GM21423 (cell line): ENCODE results near the gene LPP.

Experiments
- ATAC-seq: cut with Tn5 transposase; IDR thresholded peaks from one replicate; pipeline ENCODE4 v1.9.1; 2021; ENCODE audit warnings: mild to moderate bottlenecking, moderate library complexity; ENCODE audit not compliant: unreplicated experiment

LPP gene

DNA sequence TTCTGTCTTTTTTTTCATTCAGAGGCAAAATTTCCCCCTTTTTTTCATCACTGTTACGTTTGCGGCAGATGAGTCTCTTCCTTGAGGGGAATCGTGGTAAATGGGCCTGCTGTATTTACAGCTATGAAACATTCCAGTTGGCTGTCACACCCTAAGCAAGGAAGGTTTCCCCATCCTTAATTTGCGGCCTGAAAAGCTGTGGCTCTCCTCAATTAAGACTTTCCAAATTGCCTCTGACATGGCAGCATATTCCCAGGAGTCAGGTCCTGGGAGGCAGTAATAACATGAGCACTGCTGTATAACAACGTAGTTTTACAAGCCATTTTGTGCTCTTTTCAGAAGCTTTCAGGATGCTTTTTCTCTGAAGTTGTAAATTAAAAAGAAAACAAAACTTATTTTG, 420.9 kb downstream of the LPP start:
- no peak for ATAC-seq

DNA sequence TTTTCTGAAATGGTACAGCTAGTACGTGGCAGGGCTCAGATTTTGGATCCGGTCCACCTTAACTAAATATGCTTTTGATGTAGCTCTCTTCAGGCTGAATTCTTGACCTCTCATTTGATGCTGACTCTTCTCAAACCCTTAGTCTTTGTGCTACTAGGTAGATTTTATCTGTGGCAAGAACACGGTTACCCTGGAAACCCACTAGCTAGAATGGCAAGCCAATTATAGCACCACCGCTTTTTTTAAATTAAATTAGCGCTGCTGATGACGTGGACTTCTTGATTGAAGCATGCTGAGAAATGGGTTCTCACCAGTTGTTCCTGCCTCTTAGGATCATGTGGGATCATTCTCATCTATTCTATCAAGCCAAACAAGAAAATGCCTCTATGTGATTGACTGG, 421.5 kb downstream of the LPP start:
- ATAC-seq: no peak

- no peak for ATAC-seq
These were observed 423.6 kb downstream of the LPP start for GRCh38 chr3:188577539-188577938.

GRCh38 chr3:188578576-188579363, 424.8 kb downstream of the LPP start:
- no peak for ATAC-seq

GRCh38 chr3:188580223-188580622, 426.3 kb downstream of the LPP start:
- no peak for ATAC-seq

DNA sequence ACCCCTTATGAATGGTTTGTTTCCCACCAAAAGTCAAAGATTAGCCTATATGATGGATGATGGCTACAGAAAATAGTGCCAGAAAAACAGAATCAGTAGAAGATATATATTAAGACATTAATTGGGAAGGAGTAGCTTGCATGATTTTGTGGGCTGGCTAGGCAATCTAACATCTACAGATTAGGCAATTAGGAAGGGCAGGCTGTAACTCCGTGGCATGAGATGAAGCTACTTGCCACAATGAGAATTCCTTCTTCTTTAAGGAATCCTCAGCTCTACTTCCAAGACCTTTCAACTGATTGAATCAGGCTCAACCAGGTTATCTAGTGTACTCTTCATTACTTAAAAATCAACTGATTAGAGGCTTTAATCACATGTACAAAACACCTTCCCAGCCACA, 426.7 kb downstream of the LPP start:
- no peak for ATAC-seq

DNA sequence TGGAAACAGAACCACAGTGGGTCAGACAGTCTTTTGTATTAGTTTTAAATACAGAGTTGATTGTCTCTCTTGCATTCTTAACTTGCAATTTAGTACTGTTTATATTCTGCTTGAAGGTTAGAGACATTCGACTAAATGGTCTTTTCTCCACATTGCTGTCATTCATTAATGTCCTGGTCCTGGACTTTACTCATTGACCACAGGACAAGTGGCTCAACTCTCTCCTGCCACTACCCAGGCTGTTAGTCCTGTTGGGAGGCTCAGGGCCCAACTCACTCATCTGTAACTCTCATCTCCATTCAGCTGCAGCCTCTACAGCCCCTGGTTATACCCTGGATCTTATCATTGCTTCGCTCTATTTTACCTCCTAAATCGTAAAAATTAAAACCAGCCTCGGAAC, 427.4 kb downstream of the LPP start:
- ATAC-seq: no peak

DNA sequence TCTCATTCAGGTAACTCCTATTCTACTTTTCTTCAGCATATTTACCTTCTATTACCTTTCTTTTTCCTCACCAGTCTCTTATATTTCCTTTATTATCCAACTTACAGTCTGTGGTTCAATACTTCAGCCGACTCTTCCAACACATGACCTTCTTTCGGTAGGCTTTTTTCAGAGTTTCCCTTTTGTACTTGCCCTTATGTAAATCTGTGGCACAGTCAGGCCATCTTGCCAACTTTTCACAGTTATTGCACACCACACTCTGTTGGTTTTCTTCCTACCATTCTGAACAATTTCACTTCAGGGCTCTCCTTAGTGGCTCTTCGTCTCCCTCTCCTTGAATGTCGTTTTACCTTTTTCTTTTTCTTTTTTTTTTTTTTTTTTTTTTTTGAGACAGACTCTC, 427.8 kb downstream of the LPP start:
- ATAC-seq: no peak

DNA sequence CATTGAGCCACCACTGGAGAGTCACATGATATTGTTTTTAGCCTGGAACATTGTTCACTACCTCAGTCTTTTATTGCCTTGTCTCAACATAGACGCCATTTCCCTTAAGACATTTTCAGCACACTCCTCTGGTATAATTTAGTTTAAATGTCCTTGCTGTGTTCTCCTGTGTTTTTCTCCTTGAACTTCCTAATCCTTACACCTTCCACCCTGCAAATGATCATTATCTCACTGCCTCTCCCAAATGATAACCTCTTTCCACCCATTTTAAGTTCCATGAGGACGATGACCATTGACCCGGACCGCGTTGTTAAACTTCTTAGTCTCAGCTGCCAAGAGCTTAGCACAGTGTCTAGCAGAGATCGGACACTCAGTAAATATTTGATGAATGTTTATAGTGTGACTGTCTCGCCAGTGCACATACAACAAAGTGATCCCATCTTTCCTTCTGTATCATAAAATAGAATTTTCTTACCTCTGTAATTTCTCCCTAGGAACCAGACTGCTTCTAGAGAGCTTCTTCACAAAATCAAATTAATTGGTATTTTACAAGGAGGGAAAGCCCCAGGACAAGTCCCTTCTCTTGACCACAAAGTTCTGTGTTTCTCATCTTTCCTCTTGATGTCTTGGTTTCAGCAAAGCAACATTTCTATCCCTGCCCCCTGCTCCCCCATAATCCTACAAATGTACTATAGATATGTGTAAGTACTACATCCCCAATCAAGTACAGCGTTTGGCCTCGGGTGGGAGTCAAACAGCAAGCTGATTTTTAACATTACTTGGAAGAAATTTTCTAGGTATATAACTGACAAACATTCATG, 429.6 kb downstream of the LPP start:
- no peak for ATAC-seq

GRCh38 chr3:188584162-188584529, 430.2 kb downstream of the LPP start:
- no peak for ATAC-seq

GRCh38 chr3:188584958-188585689, 431.2 kb downstream of the LPP start:
- no peak for ATAC-seq

DNA sequence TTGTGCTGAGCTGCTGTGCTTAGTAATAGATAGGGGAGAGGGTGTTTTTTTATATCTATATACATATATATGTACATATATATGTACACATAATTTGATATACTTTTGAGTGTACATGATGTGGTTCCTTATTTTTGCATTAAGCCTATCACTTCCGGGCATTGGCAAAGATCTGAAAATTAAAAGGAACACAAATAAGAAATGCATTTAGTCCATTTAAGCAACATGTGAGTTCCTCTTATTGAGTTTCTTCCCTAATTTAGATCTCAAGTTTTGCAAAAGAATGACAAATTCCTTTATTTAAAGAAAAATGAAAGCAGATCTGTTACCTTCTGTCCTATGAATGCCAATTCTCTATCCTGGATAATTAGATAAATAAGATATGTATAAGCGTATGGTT, 435.1 kb downstream of the LPP start:
- ATAC-seq: no peak

- no peak for ATAC-seq
These were observed 435.8 kb downstream of the LPP start for GRCh38 chr3:188589771-188590170.

DNA sequence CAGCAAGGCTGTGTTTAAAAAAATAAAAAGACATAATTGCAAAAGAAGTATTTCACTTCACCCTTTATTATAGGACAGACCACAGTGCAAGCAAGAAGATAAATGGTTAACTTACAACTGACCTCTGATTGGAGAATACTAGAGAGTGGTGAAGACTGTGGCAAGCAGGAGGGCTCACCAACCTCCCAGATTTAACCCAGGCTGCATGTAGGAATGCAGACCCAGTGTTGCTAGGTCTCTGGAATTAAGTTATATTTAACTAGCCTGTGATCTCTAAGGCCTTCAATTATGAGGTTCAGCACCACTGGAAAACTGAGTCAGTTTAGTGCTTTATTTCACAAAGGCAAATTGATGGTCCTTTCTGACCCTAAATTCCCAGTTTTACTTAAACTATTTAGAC, 436.6 kb downstream of the LPP start:
- no peak for ATAC-seq

DNA sequence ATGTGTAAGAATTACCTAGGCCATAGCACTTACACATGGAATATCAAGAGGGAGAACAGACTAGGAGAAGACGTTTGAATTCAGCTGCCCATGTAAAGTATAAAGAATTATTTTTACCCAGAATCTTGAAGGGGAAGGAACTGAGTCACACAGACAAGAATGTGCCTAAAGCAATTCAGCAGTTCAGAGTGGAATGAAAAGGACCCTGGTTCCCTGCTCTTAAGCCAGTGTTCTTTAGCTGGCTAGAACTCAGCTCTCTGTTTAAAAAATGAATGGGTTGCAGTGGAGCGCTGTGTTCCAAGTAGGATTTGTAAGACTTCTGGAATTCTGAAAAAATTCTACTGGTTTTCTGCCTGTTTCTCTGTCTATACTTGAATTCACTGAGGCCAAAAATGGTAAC, 440.2 kb downstream of the LPP start:
- ATAC-seq: no peak

DNA sequence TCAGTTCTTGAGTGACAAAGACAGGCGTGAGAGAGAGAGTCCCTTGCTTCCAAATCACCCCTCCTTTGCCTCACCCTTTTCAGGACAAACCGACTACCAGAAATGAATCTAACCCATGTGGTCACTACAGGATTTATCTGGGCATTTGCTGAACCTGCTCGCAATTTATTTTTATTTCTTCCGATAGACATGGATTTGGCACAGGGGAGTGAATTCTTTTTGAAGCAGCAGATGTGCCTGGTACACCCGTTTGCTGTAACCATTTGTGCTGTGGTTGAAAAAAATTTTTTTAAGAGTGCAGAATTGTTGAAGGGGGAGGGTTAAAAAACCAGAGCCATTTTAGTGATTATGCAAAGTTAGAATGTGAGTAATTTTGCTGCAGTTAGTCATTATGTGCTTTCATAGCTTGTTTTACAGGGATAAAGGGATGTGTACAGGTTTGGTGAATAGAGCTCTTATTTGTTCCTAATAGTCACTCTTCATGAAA, 442.0 kb downstream of the LPP start:
- ATAC-seq: no peak

DNA sequence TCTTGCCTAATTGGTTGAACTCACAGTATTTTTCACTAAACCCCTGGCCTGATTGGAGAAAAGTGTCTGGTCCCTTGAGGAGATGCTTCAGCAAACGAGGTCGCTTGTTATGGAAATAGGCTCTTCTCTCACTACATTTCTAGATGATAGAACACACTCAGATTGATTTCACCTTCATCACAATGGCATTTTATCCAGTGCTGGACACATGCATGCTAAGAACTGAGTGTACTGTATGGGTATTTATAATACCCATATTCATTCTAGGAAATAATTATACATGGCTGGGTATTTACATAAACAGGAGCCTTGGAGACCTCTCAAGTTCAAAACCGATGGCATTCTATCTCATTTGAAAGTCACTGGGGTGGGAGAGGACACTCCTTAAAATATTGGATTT, 444.9 kb downstream of the LPP start:
- ATAC-seq: no peak

DNA sequence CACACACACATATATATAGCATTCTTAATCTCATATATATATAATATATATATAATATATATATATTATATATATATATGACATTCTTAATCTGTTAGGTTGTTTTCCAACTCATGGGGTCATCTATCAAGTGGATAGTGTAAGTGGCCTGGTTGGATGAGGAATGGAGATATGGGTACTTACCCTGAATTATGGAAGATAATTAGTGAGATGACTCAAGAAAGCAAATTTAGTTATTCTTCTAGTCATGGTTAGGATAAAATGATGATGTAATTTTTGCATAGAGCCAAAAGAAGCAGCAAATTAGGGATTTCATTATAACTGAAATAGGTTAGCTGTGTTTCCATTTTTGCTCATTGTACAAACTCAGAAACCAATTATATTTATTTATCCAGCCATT, 448.2 kb downstream of the LPP start:
- ATAC-seq: no peak

DNA sequence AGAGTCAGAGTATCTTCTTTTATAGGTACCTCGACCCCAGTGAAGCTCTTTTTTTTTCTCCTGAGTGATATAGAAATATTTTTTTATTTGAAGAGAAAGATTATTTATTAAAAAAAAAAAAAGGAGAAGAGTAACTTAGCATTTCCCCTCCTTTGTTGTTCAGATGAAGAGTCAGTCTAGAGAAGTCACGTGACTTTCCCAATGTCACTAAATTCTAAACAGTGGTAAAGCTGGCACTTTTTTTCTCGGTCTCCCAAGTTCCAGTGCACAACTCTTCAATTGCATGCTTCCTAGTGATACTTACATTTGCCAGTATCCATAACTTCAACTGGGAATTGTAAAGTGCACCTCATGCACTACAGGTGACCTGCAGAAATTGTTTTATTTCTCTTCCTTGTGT, 448.7 kb downstream of the LPP start:
- ATAC-seq: no peak

GRCh38 chr3:188604651-188605050, 450.7 kb downstream of the LPP start:
- no peak for ATAC-seq

DNA sequence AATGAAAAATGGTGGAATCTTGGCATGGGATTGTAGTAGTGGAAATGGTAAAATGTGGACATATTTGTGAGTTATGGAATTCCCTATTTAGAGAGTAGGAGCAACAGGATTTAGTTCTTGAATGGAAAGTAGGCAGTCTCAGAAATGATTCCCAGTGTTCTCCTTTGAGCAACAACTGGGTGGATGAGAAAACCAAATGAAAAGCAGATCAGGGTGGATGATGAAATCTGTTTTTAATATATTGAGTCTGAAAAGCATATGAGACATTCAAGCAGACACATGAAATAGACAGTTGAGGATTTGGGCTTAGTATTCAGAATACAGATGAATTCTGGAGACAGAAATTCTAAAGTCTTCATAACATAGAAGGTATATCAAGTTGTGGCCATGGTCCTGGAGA, 451.3 kb downstream of the LPP start:
- no peak for ATAC-seq

- no peak for ATAC-seq
These were observed 451.9 kb downstream of the LPP start for GRCh38 chr3:188605905-188606304.
